RWPE1 (cell line): ENCODE results near the gene NEK10.

Experiments used
- CTCF ChIA-PET: fragments of 350-600 bp; sonication (Branson Sonifier 250); formaldehyde crosslinking; extraction: SDS; loops from one replicate; lab custom pipeline; 2021; lab: Yijun Ruan, JAX
- POLR2A ChIA-PET: fragments of 400-600 bp; formaldehyde crosslinking; extraction: SDS; loops from one replicate; lab custom pipeline; 2020; ENCODE audit warnings: antibody characterized with exemption; ENCODE audit not compliant: low non-redundant PET; lab: Yijun Ruan, JAX
- DNase-seq: peaks from one replicate; pipeline ENCODE4 v3.0.0; 2012; ENCODE audit warnings: low spot score
- H3K27ac ChIP-seq: fragments of 450-650 bp; 2 replicates; pipeline ENCODE4 v1.5.1; 2017
- TF ChIP-seq, protein P1 (sequence below): fragments of 450-650 bp; conservative IDR thresholded peaks from 2 replicates; pipeline ENCODE4 v1.5.1; 2017; ENCODE audit warnings: low read depth, mild to moderate bottlenecking

Gene NEK10

GRCh38 chr3:27319304-27319703 is 49.9 kb downstream of the NEK10 start:
- POLR2A ChIA-PET = no interaction called here
- DNase-seq = no peak
- TF ChIP-seq, protein P1, sequence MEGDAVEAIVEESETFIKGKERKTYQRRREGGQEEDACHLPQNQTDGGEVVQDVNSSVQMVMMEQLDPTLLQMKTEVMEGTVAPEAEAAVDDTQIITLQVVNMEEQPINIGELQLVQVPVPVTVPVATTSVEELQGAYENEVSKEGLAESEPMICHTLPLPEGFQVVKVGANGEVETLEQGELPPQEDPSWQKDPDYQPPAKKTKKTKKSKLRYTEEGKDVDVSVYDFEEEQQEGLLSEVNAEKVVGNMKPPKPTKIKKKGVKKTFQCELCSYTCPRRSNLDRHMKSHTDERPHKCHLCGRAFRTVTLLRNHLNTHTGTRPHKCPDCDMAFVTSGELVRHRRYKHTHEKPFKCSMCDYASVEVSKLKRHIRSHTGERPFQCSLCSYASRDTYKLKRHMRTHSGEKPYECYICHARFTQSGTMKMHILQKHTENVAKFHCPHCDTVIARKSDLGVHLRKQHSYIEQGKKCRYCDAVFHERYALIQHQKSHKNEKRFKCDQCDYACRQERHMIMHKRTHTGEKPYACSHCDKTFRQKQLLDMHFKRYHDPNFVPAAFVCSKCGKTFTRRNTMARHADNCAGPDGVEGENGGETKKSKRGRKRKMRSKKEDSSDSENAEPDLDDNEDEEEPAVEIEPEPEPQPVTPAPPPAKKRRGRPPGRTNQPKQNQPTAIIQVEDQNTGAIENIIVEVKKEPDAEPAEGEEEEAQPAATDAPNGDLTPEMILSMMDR = no peak
- no peak overlapping the region for H3K27ac ChIP-seq
- CTCF ChIA-PET = no interaction called here

- CTCF ChIA-PET = no interaction called here
- H3K27ac ChIP-seq = no peak overlapping the region
- DNase-seq = no peak
- POLR2A ChIA-PET = no interaction called here
- TF ChIP-seq, protein P1 = no peak
These were observed 52.1 kb downstream of the NEK10 start for GRCh38 chr3:27317096-27317495.

GRCh38 chr3:27315003-27315402 is 54.2 kb downstream of the NEK10 start:
- DNase-seq = no peak
- H3K27ac ChIP-seq = no peak overlapping the region
- CTCF ChIA-PET = no interaction called here
- POLR2A ChIA-PET = no interaction called here
- TF ChIP-seq, protein P1 = no peak

DNA sequence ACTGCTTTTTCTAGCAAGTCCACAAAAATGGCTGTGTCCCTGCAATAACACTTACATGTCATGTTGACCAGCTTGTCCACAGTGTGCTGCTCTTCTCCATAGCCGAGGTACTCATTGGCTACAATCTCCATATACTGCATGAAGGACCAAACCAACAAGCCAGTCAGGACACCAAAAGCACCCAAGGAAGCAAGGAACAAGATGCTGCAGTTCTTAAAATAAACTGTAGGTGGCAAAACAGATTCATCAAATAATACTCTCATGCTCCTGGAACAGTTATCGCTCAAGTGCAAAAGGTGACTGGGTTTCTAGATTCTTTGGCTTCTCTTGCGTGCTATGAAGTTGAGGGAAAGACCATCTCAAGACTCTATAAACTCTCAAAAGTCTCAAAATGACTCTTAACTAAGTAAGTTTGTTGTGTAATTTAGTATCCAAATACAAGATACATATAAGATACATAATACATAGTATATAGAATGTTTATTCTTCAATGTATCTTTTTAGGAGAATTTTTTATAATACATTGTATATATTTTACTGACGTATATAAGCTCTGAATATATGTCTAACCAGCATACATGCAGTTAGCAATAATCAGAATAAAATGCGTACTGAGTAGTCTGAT is 57.0 kb downstream of the NEK10 start:
- H3K27ac ChIP-seq = no peak overlapping the region
- POLR2A ChIA-PET = no interaction called here
- TF ChIP-seq, protein P1 = peak; percentile 76
- CTCF ChIA-PET = interaction anchor here (0.6 kb wide), 1 partner anchor 369 kb away, joined by 5 read pairs; no protein-coding TSS in a partner anchor
- DNase-seq = peak; percentile 39

DNA sequence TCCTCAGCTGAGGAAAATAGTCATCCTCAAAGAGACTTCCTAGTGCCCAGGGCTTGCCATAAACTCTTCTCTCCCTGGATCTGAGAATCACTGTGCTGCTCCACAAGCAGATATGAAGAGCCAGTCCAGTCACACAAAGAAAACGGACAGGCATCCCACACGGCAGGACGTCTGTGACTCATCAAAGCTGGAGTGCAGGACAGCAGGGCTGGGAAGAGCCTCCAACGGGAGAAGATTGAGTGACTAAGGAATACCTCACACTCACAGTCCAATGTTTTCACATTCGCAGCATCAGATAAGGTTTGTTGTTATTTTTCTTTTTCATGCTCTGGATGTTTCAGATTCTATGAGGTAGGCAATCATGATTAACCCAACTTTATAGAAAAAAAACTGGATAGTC is 57.8 kb downstream of the NEK10 start:
- POLR2A ChIA-PET = no interaction called here
- peak; percentile 41 for DNase-seq
- CTCF ChIA-PET = interaction anchor here (0.6 kb wide), 1 partner anchor 370 kb away, joined by 5 read pairs; no protein-coding TSS in a partner anchor
- TF ChIP-seq, protein P1 = no peak
- H3K27ac ChIP-seq = no peak overlapping the region

DNA sequence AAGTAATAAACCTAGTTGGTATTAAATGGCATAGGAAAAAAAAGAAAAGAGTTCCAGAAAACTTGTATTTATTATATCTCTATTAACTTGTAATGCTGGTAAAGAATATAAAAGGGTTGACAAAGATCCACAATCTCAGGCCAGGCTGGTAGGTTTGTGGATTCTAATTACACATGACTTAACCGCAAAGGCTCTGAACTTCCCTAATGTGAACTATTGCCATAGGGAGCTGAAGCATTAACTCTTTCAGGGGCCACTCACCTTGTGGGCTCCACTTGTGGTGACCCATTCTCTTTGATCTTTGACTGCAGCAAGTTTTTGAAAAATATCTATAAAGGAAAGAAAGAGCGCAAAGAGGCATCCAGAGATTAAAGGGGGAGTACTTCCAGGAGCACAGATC is 58.5 kb downstream of the NEK10 start:
- no peak overlapping the region for H3K27ac ChIP-seq
- ChIA-PET CTCF (no interaction called here), POLR2A (no interaction called here)
- TF ChIP-seq, protein P1 = no peak
- no peak for DNase-seq
